ENCODE data around the gene SHROOM3. TPM values are rescaled to one million over a fixed set of nuclear protein-coding genes. Genes with fewer than 3 reads are reported as not detected.

Gene SHROOM3
- total RNA-seq, 4 donors from 2014 or later: 29.5 to 127 (median 59.9) TPM

DNA sequence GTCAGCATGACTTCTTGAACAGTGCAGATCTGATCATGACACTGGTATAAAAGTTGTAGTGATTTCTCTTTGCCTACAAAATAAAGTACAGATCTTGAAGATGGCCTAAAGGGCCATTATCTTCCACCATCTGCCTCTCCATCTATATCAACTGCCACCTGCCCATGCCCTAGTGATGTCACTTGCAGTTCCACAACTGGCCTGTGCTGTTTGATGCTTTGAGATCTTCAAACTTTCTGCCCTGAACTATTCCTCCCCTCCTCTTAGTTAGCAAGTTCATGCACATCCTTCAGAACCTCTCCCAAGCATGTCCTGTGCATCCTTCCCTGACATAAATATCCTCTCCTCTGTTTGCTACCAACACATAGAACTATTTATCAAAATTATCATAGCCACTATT, 245.9 kb downstream of the SHROOM3 start:
- Histone ChIP-seq H3K27me3 (no peaks in the 10 kb centered on the region), H3K4me3 (no peak overlapping the region), H3K9me3 (no peaks in the 10 kb centered on the region), H3K27ac (no peak overlapping the region), H3K36me3 (no peaks in the 10 kb centered on the region), H3K4me1 (peaks cover 0 to 7% (median 0%) of the 10 kb centered on the region in 3 donors)
- TF ChIP-seq POLR2AphosphoS5 (IDR thresholded peaks at IDR 0.05) (no peak), POLR2A (IDR thresholded peaks at IDR 0.05) (no peak), CTCF (IDR thresholded peaks at IDR 0.05) (no peak), EP300 (IDR thresholded peaks at IDR 0.05) (no peak)
- ATAC-seq: no peak

DNA sequence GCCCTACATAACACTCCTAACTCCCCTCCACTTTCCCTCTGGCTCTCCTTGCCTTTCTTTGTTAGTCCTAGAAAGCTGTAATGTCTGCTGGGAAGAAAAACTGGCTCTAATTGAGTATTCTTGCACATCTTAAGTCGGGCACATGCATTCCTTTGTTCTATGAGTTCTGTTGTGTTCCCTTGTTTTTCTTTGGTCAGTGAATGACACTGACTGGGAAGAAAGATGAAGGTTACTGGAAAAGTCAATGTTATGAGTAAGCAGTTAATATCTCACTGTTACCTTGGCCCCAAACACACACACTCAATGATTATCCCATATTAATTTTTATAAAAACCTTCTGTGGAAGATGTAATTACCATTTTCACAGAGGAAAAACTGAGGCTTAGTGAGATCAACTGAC, 247.0 kb downstream of the SHROOM3 start:
- 55 to 69% methylated on average over 1 of the region's 1 CpG for WGBS, 2 donors (ENCODE audit: low coverage in 1 of 2)
- no peak for ATAC-seq

DNA sequence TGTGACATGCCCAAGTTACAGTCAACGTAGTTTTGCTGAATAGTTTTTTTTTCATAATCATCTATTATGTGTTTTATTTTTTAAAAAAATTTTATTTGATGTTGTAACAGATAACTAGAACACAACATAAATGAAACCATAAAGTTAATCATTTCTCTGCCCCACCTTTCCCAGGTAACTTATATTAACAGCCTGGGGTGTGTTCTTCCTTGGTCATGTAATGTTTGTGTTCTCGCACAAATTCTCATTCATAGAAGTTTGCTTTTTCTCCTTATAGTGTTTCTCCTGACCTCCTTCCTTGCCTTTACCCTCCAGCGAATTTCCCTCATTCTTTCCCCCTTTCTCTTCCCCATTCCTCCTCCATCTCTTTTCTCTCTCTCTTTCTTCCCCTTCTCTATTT, 248.1 kb downstream of the SHROOM3 start:
- no peaks in the 10 kb centered on the region for H3K27me3 ChIP-seq
- TF ChIP-seq CTCF (IDR thresholded peaks at IDR 0.05) (no peak), EP300 (IDR thresholded peaks at IDR 0.05) (no peak), POLR2AphosphoS5 (IDR thresholded peaks at IDR 0.05) (no peak), POLR2A (IDR thresholded peaks at IDR 0.05) (no peak)
- no peak for ATAC-seq
- H3K36me3 ChIP-seq: no peaks in the 10 kb centered on the region
- 93 to 95% methylated on average over 2 to 3 of the region's 3 CpGs for WGBS, 2 donors (ENCODE audit: low coverage in 1 of 2)
- peaks cover 0 to 18% (median 0%) of the 10 kb centered on the region in 3 donors for H3K4me1 ChIP-seq
- no peak overlapping the region for H3K27ac ChIP-seq
- H3K9me3 ChIP-seq: no peaks in the 10 kb centered on the region
- H3K4me3 ChIP-seq: no peak overlapping the region

More for the DNA sequence above, 247.0 kb downstream of the SHROOM3 start:
- TF ChIP-seq EP300 (IDR thresholded peaks at IDR 0.05): no peak
- Histone ChIP-seq H3K4me1 (peaks cover 0 to 7% (median 0%) of the 10 kb centered on the region in 3 donors), H3K27ac (no peak overlapping the region), H3K9me3 (no peaks in the 10 kb centered on the region), H3K27me3 (no peaks in the 10 kb centered on the region), H3K36me3 (no peaks in the 10 kb centered on the region), H3K4me3 (no peak overlapping the region)

- Histone ChIP-seq H3K36me3 (no peaks in the 10 kb centered on the region), H3K9me3 (no peaks in the 10 kb centered on the region), H3K27ac (peak overlapping the region; percentile 30 to 91 (median 64)), H3K4me3 (no peak overlapping the region), H3K4me1 (peaks cover 4 to 56% (median 12%) of the 10 kb centered on the region in 3 donors), H3K27me3 (no peaks in the 10 kb centered on the region)
- ATAC-seq: no peak
- 20 to 46% methylated on average over 2 to 4 of the region's 5 CpGs for WGBS, 2 donors (ENCODE audit: low coverage in 1 of 2)
- no peak for TF ChIP-seq POLR2A (IDR thresholded peaks at IDR 0.05)
- TF ChIP-seq POLR2AphosphoS5 (IDR thresholded peaks at IDR 0.05): no peak
- TF ChIP-seq CTCF (IDR thresholded peaks at IDR 0.05): no peak
- TF ChIP-seq EP300 (IDR thresholded peaks at IDR 0.05): no peak
Observed at GRCh38 chr4:76687746-76688448, 252.9 kb downstream of the SHROOM3 start.

- H3K4me1 ChIP-seq: peaks cover 4 to 60% (median 12%) of the 10 kb centered on the region in 3 donors
- no peak for TF ChIP-seq CTCF (IDR thresholded peaks at IDR 0.05)
- TF ChIP-seq EP300 (IDR thresholded peaks at IDR 0.05): no peak
- TF ChIP-seq POLR2AphosphoS5 (IDR thresholded peaks at IDR 0.05): no peak
- TF ChIP-seq POLR2A (IDR thresholded peaks at IDR 0.05): no peak
- WGBS, 2 donors (ENCODE audit: low coverage in 1 of 2): 20 to 34% methylated on average over 11 to 13 of the region's 13 CpGs
- no peaks in the 10 kb centered on the region for H3K27me3 ChIP-seq
- H3K36me3 ChIP-seq: no peaks in the 10 kb centered on the region
- no peak for ATAC-seq
- peak overlapping the region; percentile 41 to 65 for H3K4me3 ChIP-seq
- peak overlapping the region; percentile 30 to 91 (median 89) for H3K27ac ChIP-seq
- H3K9me3 ChIP-seq: no peaks in the 10 kb centered on the region
Observed at GRCh38 chr4:76688619-76689144, 253.7 kb downstream of the SHROOM3 start.
